HepG2 (cell line): Measurements from ENCODE around the gene IL1R1. TPM values are rescaled to one million over a fixed set of nuclear protein-coding genes. Genes with fewer than 3 reads are reported as not detected.
A peak's percentile ranks its signal among the peaks of the same experiment; 100 is the strongest.

Experiments
- ARNT2 ChIP-seq: sonication (generic); formaldehyde crosslinking; IDR thresholded peaks from 2 replicates; pipeline ENCODE4 v1.8.0; 2022; ENCODE audit warnings: mild to moderate bottlenecking, low read depth, missing genetic modification reagents, moderate library complexity
- DNMT3B ChIP-seq: conservative IDR thresholded peaks from 2 replicates; pipeline ENCODE4 v1.6.1; 2016; ENCODE audit warnings: missing biosample characterization, control low read depth
- ELF3 ChIP-seq: IDR thresholded peaks from 2 replicates; pipeline ENCODE4 v1.6.1; 2016; ENCODE audit warnings: missing genetic modification reagents, missing compliant biosample characterization
- MED1 ChIP-seq: sonication (generic); formaldehyde crosslinking; IDR thresholded peaks from 2 replicates; pipeline ENCODE4 v1.4.0; 2020; ENCODE audit warnings: missing genetic modification reagents
- NCOR1 ChIP-seq: fragments of 200-600 bp; sonication (generic); IDR thresholded peaks from 2 replicates; pipeline ENCODE4 v1.7.0; 2017; ENCODE audit warnings: antibody characterized with exemption, low read length, borderline replicate concordance
- RXRB ChIP-seq: IDR thresholded peaks from 2 replicates; pipeline ENCODE4 v1.6.1; 2016; ENCODE audit warnings: borderline replicate concordance, missing genetic modification reagents, missing compliant biosample characterization
- SMYD3 ChIP-seq: sonication (generic); formaldehyde crosslinking; IDR thresholded peaks from 2 replicates; pipeline ENCODE4 v1.8.1; 2023; ENCODE audit warnings: mild to moderate bottlenecking, missing genetic modification reagents
- TAF1 ChIP-seq: sonication (generic); formaldehyde crosslinking; IDR thresholded peaks from 2 replicates; pipeline ENCODE4 v1.4.0; 2020; ENCODE audit warnings: missing genetic modification reagents
- THAP11 ChIP-seq: IDR thresholded peaks from 2 replicates; pipeline ENCODE4 v1.6.1; 2016; ENCODE audit warnings: missing biosample characterization, missing genetic modification reagents
- ZNF138 ChIP-seq: sonication (generic); formaldehyde crosslinking; IDR thresholded peaks from 2 replicates; pipeline ENCODE4 v1.5.0; 2020; ENCODE audit warnings: mild to moderate bottlenecking, low read depth, missing genetic modification reagents
- ZNF24 ChIP-seq: fragments of 450-650 bp; IDR thresholded peaks from 2 replicates; pipeline ENCODE4 v1.6.1; 2017; ENCODE audit warnings: antibody characterized with exemption, mild to moderate bottlenecking
- ZNF335 ChIP-seq: sonication (generic); formaldehyde crosslinking; IDR thresholded peaks from 2 replicates; pipeline ENCODE4 v1.4.0; 2020; ENCODE audit warnings: missing genetic modification reagents
- ZNF546 ChIP-seq: sonication (generic); formaldehyde crosslinking; conservative IDR thresholded peaks from 2 replicates; pipeline ENCODE4 v1.8.1; 2023; ENCODE audit warnings: mild to moderate bottlenecking, missing genetic modification reagents
- ZNF556 ChIP-seq: sonication (generic); formaldehyde crosslinking; IDR thresholded peaks from 2 replicates; pipeline ENCODE4 v1.4.0; 2020; ENCODE audit warnings: mild to moderate bottlenecking, missing genetic modification reagents, borderline replicate concordance
- ZNF780A ChIP-seq: sonication (generic); formaldehyde crosslinking; IDR thresholded peaks from 2 replicates; pipeline ENCODE4 v1.8.0; 2022; ENCODE audit warnings: mild to moderate bottlenecking, missing genetic modification reagents, moderate library complexity
- polyA plus RNA-seq, 8 experiments: library from polyadenylated mRNA; depleted of rRNA in 3 of 8; stranded (reverse) in 7 of 8; unstranded in 1 of 8; fragments of >200 nt; fragmentation: Illumina TruSeq in 4 of 8; extraction: Trizol in 4 of 8; gene quantifications; 2 replicates each; pipeline versions ENCODE4 v1.2.1 to v1.2.3, GENCODE V29; 2011 to 2016; ENCODE audit warnings: low read depth in 4 of 8, missing spikeins in 1 of 8, mixed read lengths in 1 of 8; ENCODE audit not compliant: insufficient read depth in 1 of 8
- total RNA-seq, 5 experiments: library from RNA; depleted of rRNA; stranded (reverse); fragments of >200 nt; fragmentation: Illumina TruSeq; extraction: Trizol; gene quantifications; 2 replicates each; pipeline ENCODE4 v1.2.3, GENCODE V29; 2016; ENCODE audit warnings: low read depth in 1 of 5
- TF ChIP-seq, protein P1 (sequence below): sonication (generic); formaldehyde crosslinking; conservative IDR thresholded peaks from 2 replicates; pipeline ENCODE4 v1.4.0; 2020; ENCODE audit warnings: missing genetic modification reagents
- TF ChIP-seq, protein P2 (sequence below): sonication (generic); formaldehyde crosslinking; IDR thresholded peaks from 2 replicates; pipeline ENCODE4 v1.4.0; 2020; ENCODE audit warnings: mild to moderate bottlenecking, missing genetic modification reagents
- TF ChIP-seq, protein P3 (sequence below), 2 experiments: sonication (generic) in 1 of 2; formaldehyde crosslinking in 1 of 2; IDR thresholded peaks; 2 replicates each; pipeline versions ENCODE4 v1.4.0 to v1.6.1; 2018 to 2020; ENCODE audit warnings: missing genetic modification reagents in 2 of 2, borderline replicate concordance in 1 of 2, low read depth in 1 of 2, mild to moderate bottlenecking in 1 of 2, missing biosample characterization in 1 of 2

IL1R1 gene
- total and polyA plus RNA-seq, 2 of the 13 experiments (the other 11 are each of a cell fraction or from before 2014, with no cell fraction given): 38.0 to 93.1 TPM

DNA sequence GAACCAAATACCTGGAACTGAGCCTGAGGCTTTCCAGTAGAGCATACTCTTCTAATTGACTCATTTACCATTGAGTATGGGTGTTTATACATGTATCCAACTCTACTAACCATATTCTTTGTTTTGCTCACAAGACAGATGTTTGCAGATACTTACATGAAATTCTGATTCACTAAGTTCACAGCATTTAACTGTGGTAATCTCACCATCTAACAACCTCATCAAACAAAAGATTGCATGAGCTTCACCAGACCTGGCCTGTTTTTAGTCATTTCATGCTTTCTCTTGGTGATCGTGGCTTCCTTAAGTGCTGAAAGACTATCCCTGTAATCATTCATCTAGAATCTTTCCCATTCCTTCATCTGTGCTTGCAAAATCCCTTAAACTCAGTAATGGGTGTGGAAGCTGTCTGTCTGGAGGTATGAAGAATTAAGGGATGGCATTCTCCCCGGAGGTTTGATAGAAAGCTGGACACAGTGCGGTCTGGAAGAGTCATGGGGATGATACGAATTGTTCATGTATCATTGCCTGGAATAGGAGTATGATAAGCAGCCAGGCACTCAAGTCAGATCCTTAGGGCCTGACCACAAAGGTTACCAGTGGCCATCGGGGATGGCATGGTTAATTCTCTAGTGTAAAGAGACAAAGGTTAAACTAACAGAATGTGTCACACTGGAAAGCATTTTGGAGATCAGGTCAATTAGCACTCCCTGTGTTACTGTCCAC is 42.0 kb upstream of the IL1R1 start (continued):
- TF ChIP-seq THAP11 (CRISPR knock-in tag): peak; percentile 67; the same call in 1 of the 2 replicates
- peak; percentile 63; the same call in 1 of the 2 replicates for TF ChIP-seq SMYD3
- TF ChIP-seq ZNF780A (CRISPR knock-in tag): no peak
- TF ChIP-seq TAF1 (CRISPR knock-in tag): no peak
- peak; percentile 76; the same call in 1 of the 2 replicates for TF ChIP-seq ZNF556
- TF ChIP-seq, protein P1, sequence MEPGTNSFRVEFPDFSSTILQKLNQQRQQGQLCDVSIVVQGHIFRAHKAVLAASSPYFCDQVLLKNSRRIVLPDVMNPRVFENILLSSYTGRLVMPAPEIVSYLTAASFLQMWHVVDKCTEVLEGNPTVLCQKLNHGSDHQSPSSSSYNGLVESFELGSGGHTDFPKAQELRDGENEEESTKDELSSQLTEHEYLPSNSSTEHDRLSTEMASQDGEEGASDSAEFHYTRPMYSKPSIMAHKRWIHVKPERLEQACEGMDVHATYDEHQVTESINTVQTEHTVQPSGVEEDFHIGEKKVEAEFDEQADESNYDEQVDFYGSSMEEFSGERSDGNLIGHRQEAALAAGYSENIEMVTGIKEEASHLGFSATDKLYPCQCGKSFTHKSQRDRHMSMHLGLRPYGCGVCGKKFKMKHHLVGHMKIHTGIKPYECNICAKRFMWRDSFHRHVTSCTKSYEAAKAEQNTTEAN: peak; percentile 96
- TF ChIP-seq, protein P2, sequence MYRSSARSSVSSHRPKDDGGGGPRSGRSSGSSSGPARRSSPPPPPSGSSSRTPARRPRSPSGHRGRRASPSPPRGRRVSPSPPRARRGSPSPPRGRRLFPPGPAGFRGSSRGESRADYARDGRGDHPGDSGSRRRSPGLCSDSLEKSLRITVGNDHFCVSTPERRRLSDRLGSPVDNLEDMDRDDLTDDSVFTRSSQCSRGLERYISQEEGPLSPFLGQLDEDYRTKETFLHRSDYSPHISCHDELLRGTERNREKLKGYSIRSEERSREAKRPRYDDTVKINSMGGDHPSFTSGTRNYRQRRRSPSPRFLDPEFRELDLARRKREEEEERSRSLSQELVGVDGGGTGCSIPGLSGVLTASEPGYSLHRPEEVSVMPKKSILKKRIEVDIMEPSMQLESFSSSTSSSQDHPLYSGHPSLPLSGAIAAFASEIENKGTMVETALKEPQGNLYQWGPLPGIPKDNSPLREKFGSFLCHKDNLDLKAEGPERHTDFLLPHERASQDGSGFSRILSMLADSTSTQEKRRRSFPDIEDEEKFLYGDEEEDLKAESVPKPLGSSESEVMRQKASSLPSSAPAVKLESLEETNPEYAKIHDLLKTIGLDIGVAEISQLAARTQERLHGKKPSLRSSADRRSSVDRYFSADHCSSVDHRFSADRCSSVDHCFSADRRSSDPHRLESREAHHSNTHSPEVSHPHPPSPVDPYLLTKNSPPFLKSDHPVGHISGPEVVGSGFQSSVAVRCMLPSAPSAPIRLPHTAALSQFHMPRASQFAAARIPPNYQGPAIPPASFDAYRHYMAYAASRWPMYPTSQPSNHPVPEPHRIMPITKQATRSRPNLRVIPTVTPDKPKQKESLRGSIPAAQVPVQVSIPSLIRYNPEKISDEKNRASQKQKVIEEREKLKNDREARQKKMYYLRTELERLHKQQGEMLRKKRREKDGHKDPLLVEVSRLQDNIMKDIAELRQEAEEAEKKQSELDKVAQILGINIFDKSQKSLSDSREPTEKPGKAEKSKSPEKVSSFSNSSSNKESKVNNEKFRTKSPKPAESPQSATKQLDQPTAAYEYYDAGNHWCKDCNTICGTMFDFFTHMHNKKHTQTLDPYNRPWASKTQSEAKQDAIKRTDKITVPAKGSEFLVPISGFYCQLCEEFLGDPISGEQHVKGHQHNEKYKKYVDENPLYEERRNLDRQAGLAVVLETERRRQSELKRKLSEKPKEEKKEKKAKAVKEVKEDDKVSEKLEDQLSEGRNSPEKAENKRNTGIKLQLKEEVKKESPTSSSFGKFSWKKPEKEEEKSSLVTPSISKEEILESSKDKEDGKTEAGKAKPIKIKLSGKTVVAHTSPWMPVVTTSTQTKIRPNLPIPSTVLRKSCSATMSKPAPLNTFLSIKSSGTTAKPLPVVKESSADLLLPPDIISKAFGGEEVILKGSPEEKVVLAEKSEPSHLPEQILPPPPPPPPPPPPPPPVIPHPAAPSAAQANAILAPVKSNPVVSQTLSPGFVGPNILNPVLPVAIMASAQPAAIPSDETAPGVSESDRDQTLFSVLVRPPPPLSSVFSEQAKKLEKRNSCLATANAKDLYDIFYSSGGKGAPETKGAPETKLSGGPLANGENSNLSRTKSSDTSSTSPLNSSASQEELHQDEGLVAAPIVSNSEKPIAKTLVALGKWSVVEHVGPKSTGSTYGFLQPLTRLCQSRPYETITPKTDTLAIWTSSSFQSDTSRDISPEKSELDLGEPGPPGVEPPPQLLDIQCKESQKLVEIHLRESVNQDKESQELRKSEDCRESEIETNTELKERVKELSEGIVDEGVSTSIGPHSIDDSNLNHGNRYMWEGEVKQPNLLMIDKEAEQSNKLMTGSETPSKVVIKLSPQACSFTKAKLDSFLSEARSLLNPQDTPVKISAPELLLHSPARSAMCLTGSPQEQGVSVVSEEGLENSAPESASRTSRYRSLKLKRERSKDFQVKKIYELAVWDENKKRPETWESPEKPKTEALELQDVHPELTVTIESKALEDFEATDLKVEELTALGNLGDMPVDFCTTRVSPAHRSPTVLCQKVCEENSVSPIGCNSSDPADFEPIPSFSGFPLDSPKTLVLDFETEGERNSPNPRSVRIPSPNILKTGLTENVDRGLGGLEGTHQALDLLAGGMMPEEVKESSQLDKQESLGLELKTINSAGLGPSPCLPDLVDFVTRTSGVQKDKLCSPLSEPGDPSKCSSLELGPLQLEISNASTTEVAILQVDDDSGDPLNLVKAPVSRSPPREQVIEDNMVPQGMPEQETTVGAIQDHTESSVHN (CRISPR knock-in tag): no peak
- TF ChIP-seq DNMT3B (CRISPR knock-in tag): 0 out of 2 replicates have a peak, but pooled peaks have one; percentile 40
- peak; percentile 94 for TF ChIP-seq RXRB (CRISPR knock-in tag)
- TF ChIP-seq ZNF138 (CRISPR knock-in tag): no peak
- TF ChIP-seq ZNF335 (CRISPR knock-in tag): 0 out of 2 replicates have a peak, but pooled peaks have one; percentile 20
- TF ChIP-seq NCOR1: peak; percentile 64; the same call in 1 of the 2 replicates
- TF ChIP-seq ZNF24: 0 out of 2 replicates have a peak, but pooled peaks have one; percentile 21
- peak; percentile 68 for TF ChIP-seq ELF3 (CRISPR knock-in tag)
- no peak for TF ChIP-seq ARNT2 (CRISPR knock-in tag)
- 0 out of 2 replicates have a peak, but pooled peaks have one; percentile 60 for TF ChIP-seq ZNF546
- peak; percentile 94 for TF ChIP-seq MED1 (CRISPR knock-in tag)
- TF ChIP-seq, protein P3, sequence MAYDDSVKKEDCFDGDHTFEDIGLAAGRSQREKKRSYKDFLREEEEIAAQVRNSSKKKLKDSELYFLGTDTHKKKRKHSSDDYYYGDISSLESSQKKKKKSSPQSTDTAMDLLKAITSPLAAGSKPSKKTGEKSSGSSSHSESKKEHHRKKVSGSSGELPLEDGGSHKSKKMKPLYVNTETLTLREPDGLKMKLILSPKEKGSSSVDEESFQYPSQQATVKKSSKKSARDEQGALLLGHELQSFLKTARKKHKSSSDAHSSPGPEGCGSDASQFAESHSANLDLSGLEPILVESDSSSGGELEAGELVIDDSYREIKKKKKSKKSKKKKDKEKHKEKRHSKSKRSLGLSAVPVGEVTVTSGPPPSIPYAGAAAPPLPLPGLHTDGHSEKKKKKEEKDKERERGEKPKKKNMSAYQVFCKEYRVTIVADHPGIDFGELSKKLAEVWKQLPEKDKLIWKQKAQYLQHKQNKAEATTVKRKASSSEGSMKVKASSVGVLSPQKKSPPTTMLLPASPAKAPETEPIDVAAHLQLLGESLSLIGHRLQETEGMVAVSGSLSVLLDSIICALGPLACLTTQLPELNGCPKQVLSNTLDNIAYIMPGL (CRISPR knock-in tag; IDR thresholded peaks at IDR 0.05; ENCODE audit: borderline replicate concordance in 1 of 2, low read depth in 1 of 2): peak in 1 of 2 experiments; percentile 8; a peak in 1 of 4 replicates
